Activated gamma-delta T cell treated with Interleukin-2 at 50 U/mL for 16 hours (primary cell): ENCODE results near the gene PEPD.

ENCODE experiments used
- DNase-seq: peaks from one replicate; pipeline ENCODE4 v3.0.0-alpha.2; 2020

The PEPD gene

GRCh38 chr19:33471111-33471996 is 50.2 kb downstream of the PEPD start:
- no peak for DNase-seq

- no peak for DNase-seq
These were observed 50.9 kb downstream of the PEPD start for GRCh38 chr19:33470686-33471085.

- no peak for DNase-seq
These were observed 51.6 kb downstream of the PEPD start for GRCh38 chr19:33470040-33470330.

DNA sequence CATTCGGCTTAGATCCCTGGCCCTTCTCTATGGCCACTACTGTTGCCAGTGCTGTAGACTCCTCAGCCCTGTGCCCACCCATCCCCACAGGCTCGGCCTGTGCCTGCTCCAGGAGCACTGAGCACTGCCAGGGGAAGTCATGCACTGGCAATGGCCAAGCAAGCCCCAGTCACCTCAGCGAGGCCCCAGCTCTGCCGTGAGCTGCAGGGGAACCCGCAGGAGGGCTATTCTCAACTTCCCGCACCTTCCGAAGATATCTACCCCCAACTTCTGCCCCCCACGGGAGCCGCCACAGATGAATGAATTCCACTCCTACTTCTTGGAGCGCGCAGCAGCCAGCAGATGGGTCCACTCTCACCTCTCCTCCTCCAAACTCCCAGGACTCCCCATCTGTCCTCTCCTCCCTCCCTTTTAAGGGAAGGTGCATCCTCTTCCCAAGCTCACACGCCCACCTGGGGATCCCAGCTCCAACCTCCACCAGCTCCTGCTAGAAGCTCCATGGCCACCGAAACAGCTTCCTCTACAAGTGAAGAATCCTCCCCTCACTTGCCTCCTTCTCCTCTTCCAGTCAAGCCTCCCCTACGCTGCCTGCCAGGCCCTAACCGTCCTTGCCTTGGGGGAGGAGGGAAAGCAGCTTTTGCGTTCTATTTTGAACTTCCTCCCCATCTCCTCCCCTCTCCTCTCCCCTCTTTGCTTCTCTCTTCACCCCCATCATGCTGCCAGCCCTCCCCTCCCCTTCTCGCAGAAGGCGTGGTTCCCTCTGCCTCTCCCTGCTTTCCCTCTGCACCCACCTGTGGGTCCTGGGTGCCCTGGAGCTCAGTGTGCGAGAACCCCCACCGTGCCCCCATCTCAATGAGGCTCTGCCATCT is 52.2 kb downstream of the PEPD start:
- DNase-seq = no peak

DNA sequence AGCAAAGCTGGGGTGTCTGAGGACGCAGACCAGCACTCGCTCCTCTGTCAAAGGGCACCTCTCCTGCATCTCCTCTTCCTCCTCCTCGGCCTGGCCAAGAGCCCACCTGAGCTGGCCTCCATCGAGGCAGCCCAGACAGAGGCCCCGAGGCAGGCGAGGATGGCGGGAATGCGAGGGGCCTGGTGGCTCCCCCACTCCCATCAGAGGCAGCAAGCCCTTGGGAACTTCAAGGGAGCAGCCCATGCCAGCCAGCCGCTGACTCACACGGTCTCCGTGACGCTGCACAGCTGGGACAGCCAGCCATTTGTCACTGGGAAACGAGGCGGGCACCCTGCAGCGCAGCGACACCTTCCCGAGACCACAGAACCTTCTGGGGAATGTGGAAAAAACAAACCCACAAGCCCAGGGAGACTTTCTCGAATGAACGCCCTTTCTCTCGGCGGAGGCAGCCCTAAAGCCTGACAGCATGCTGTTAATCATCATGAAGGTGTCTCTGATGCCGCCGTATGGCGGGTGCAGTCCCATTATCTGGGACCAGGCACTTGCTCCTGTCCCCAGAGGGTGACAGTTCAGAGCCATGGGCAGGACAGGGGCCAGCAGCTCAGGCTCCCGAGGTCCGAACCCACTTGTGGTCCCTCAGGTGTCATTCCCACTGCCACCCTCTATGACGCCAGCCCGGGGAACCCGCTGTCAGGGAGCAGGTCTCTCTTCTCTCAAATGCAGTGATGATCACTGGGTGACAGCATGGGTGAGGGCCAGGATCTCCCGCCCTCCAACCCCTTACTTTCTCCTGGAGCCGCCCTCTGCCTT is 53.0 kb downstream of the PEPD start:
- DNase-seq = no peak

GRCh38 chr19:33467851-33468250 is 53.7 kb downstream of the PEPD start:
- DNase-seq = no peak

DNA sequence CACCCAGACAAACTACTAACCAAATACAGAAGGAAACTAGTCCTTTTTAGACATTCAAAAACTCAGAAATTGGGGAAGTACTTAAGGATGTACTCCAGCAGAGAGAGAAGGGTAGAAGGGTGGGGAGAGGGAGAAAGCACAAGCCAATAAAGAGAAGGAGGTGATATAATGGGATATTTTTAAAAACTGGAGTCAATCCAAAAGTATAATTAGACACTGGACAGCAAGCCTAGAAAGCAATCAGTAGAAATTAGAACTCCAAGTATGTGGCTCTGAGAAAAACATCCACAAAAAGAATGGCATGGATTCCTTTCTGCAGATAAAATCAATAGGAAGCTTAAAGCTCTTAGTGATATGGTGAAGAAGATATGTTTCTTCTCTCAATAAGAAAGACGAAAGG is 55.8 kb downstream of the PEPD start:
- DNase-seq = no peak

DNA sequence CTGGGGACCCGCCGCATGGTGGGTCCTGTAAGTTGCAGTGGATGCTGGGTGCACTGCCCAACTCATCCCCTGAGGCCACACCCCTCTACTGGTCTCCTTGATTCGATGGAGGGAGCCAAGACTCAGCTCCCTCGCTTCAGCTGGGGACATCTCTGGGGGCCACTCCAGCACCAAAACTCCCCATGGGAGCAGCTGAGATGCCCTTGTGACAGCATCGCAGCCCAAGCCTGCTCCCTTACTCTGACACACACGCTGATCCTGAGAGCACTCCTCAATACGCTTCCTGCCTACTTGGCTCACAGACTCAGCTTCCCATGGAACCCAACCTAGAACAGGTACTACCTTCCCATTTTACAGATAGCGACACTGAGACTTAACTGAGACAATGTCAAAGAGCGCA is 56.2 kb downstream of the PEPD start:
- DNase-seq = no peak

DNA sequence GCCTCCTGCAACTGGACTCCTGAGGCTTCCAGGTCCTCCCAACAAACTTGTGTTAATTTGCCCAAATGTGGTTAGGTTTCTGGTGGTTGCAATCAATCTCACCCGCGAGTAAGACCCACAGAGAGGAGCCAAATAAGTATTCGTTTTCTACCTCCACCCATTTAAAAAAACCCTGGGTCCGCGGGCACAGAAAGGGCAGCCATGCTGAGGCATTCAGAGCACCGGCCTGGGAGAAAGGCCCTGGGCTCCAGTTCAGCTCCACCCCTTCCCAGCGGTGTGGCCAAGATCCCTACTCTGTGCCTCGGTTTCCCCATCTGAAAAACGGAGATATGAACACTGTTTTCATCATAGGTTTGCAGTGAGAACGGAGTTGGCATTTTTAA is 56.9 kb downstream of the PEPD start:
- no peak for DNase-seq

DNA sequence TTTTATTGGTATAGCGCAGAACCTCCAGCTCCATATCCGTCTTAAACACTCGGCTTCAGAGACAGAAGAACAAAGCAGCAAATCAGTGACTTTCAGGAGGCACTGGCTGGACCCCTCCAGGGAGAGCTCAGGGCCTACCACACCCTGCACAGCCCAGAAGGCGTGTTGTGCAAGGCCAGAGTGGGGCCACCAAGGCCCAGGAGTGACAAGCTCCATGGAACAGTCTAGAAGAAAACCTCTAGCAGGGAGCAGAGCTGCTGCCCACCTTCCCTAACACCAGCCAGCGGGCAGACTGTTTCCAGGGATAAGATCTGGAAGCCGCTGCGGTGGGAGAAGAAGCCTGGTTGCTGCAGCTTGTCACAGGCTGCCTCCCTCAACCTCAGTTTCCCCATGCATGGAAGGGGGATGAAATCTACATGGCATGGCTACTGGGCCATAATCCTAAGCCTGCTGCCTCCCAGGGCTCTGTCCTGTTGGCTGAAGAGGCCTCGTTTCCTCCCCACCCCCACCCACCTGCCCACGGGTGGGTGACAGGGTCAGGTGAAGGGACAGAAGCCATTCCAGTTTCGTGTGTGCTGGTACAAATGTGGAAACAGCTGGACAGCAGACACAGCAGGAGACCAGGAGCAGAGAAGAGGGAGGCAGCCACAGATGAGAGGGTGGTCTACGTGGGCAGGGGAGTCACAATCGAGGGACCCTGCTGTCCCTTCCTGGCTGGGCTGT is 57.4 kb downstream of the PEPD start:
- no peak for DNase-seq

GRCh38 chr19:33463199-33463598 is 58.4 kb downstream of the PEPD start:
- no peak for DNase-seq

DNA sequence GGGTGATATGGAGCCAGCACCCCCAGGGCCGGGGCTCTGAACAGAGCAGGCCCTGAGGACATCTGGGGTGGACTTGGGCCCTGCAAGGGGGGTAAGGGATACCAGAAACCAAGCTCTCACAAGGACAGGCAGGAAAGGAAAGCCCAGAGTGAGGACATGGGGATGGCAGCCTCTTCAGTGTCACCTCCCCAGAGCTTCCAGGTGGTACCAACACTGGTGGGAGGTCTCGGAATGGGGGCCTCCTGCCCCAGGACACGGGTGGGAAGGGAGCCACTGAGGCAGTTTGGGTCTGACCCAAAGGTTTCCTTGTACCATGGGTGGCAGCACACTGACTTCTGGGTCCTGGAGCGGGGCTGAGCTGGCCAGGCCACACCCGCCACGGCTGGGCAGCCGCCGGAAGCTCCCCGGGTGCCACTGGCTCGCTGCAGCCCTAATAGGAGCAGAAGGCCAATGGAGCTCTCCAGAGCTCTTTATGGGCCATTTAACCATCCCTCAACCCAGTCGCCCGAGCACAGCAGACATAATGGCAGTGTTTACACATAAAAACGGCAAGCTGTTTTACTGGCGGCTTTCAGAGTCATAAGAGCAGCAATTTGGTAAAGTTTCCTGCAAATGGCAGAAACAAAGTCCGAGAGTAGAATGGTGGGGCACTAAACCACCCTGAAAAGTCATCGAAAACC is 59.3 kb downstream of the PEPD start:
- no peak for DNase-seq

- no peak for DNase-seq
These were observed 60.1 kb downstream of the PEPD start for GRCh38 chr19:33461256-33462111.

- no peak for DNase-seq
These were observed 61.2 kb downstream of the PEPD start for GRCh38 chr19:33460221-33460908.

GRCh38 chr19:33459222-33460090 is 62.1 kb downstream of the PEPD start:
- DNase-seq = no peak

DNA sequence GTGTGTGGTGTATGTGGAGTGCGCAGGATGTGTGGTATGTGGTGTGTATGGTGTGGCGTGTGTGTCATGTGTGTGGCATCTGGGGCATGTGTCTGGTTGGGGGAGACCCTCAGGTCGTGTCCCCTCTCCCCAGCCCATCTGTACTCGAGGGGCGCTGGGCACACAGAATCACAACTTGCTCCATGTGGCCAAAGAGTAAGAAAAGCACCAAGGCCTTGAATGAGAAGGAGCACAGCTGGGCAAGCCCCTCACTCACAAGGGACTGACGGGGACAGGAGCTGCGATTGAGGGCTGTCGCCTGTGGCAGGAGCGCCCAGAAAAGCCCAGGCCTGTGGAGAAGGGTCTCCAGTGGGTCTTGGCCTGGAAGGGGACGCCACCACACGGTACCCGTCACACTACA is 62.8 kb downstream of the PEPD start:
- DNase-seq = no peak

DNA sequence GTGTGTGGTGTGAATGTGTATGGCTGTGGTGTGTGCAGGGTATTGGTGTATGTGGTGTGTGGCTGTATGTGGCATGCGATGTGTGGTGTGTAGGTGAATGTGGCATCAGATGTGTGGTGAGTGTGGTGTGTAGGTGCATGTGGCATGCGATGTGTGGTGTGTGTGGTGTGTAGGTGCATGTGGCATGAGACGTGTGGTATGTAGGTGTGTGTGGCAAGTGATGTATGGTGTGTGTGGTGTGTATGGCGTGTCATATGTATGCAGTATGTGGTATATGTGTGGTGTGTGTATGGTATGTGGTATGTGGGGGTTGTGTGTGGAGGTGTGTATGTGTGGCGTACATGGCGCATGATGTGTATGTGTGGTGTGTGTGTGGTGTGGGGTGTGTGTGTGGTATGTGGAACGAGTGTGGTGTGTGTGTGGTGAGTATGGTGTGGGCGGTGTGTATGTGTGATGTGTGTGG is 63.4 kb downstream of the PEPD start:
- DNase-seq = no peak

DNA sequence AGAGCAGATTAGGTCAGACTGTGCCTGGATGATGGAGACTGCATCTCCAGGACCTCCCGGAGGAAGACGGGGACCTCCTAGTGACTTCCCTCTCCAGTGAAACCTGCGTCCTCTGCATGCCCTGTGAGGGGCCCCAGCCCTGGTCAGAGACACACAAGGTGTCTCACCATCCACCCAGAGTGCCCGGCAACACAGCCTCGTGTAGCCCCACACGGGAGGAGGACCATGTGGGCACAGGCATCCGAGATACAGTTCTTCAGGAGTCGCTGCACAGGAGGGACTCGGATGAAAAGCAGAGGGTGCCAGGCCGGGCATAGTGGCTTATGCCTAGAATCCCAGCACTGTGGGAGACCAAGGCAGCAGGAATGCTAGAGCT is 64.8 kb downstream of the PEPD start:
- DNase-seq = no peak

DNA sequence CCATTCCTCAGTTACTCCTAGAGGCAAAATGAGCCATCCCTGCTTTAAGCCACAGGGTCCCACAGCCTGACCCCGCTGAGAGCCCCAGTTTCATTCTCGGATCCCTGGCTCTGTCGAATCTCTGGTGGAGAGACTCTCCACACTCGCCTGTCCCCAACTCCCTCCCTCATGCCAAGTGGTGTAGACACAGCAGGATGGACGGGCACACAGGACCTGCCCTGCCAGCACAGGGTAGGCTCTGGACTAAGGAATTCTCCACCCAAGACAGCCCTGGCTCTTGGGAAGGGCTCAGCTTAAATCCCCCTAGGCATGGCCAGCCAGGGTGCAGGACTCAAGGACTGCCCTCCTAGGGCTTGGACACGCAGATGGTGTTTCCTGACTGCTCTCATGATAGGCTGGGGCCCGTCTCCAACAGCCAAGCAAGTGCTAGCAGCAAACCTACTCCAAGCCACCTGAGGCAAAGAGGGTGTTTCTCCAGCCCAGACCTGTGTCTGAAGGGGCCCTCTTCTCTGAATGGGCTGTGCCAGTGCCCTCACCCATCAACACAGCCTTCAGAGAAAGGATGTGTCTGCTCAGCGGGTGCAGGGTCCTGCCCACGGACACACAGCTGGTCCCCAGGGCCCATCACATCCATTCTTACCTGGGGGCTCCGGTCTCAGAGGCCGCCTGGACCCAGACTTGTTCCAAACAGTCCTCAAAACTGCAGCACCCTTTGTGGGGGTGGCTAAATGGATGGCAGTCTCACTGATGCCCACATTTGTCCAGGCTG is 65.3 kb downstream of the PEPD start:
- no peak for DNase-seq
